CD4-positive, alpha-beta T cell (primary cell): ENCODE measurements around the gene DNHD1. TPM values are rescaled to one million over a fixed set of nuclear protein-coding genes. Genes with fewer than 3 reads are reported as not detected.

ENCODE experiments used
- ATAC-seq: fragments of 200-7000 bp; cut with Tn5 transposase; one replicate; pipeline ENCODE4 v1.10.0; 2022; ENCODE audit warnings: mild to moderate bottlenecking; ENCODE audit not compliant: poor library complexity
- CTCF ChIA-PET: fragments of 350-600 bp; sonication (Branson Sonifier 250); formaldehyde crosslinking; loops from one replicate; lab custom pipeline; 2021; ENCODE audit warnings: antibody characterized with exemption, inconsistent platforms; lab: Charles Lee
- POLR2A ChIA-PET: fragments of 350-600 bp; sonication (Branson Sonifier 250); formaldehyde crosslinking; loops from one replicate; lab custom pipeline; 2021; ENCODE audit warnings: antibody characterized with exemption, inconsistent platforms; lab: Charles Lee
- DNase-seq, 14 experiments: peaks; one replicate each; pipeline ENCODE4 v3.0.0-alpha.2; 2013 to 2020; ENCODE audit warnings: mixed read lengths in 2 of 14
- H3K27ac ChIP-seq, 2 donors: one replicate each; pipeline versions ENCODE4 v1.5.1 to v1.7.0; 2013; ENCODE audit warnings: low read length in 2 of 2, low read depth in 1 of 2, mild to moderate bottlenecking in 1 of 2
- H3K27me3 ChIP-seq, 2 experiments: 1 replicate in 1 of 2; 2 replicates in 1 of 2; pipeline versions ENCODE4 v1.6.1 to v1.7.0; 2013; ENCODE audit warnings: low read length in 2 of 2, control low read depth in 1 of 2, mild to moderate bottlenecking in 1 of 2, moderate library complexity in 1 of 2; ENCODE audit not compliant: insufficient read depth in 2 of 2, control insufficient read depth in 1 of 2
- H3K36me3 ChIP-seq: one replicate; pipeline ENCODE4 v1.6.1; 2013; ENCODE audit warnings: low read length, control low read depth; ENCODE audit not compliant: insufficient read depth
- H3K4me1 ChIP-seq: one replicate; pipeline ENCODE4 v1.6.1; 2013; ENCODE audit warnings: low read length, control low read depth; ENCODE audit not compliant: insufficient read depth
- H3K4me3 ChIP-seq: one replicate; pipeline ENCODE4 v1.5.1; 2013; ENCODE audit warnings: mild to moderate bottlenecking, low read length, moderate library complexity
- H3K9me3 ChIP-seq, 2 experiments: 1 replicate in 1 of 2; 2 replicates in 1 of 2; pipeline versions ENCODE4 v1.6.1 to v1.7.0; 2013; ENCODE audit warnings: low read length in 2 of 2, mild to moderate bottlenecking in 2 of 2, control low read depth in 1 of 2, moderate library complexity in 1 of 2; ENCODE audit not compliant: control insufficient read depth in 1 of 2, insufficient read depth in 1 of 2
- H3K27ac Mint-ChIP-seq: one replicate; pipeline ENCODE4 v1.8.0; 2020; ENCODE audit warnings: mixed read lengths
- H3K27me3 Mint-ChIP-seq: one replicate; pipeline ENCODE4 v1.8.0; 2021; ENCODE audit warnings: mixed read lengths
- H3K36me3 Mint-ChIP-seq: one replicate; pipeline ENCODE4 v1.8.0; 2021; ENCODE audit warnings: low read depth, mixed read lengths
- H3K4me1 Mint-ChIP-seq: one replicate; pipeline ENCODE4 v1.8.0; 2021; ENCODE audit warnings: low read depth, mixed read lengths
- H3K4me3 Mint-ChIP-seq: one replicate; pipeline ENCODE4 v1.8.0; 2020; ENCODE audit warnings: mild to moderate bottlenecking, mixed read lengths
- H3K9me3 Mint-ChIP-seq: one replicate; pipeline ENCODE4 v1.8.0; 2020; ENCODE audit warnings: mixed read lengths
- CTCF ChIP-seq: fragments of 200-600 bp; IDR thresholded peaks from one replicate; pipeline ENCODE4 v1.8.0; 2022; ENCODE audit warnings: antibody characterized with exemption, mild to moderate bottlenecking
- intact Hi-C, 2 experiments: fragments of 100-400 bp; cut with DNase I in 1 of 2; cut with micrococcal nuclease in 1 of 2; formaldehyde crosslinking; loops; one replicate each; pipeline versions ENCODE4 v1.15.1 to v1.9.0; 2023 to 2025; cut with DNase I, micrococcal nuclease
- total RNA-seq, 174 experiments: library from RNA in 2 of 174; stranded (reverse) in 2 of 174; gene quantifications; one replicate each; pipeline ENCODE4 v1.2.3 and lab custom pipeline; 2021 to 2026

Gene DNHD1
- total RNA-seq, 2 experiments from 2014 or later: 44.1 to 46.8 TPM

DNA sequence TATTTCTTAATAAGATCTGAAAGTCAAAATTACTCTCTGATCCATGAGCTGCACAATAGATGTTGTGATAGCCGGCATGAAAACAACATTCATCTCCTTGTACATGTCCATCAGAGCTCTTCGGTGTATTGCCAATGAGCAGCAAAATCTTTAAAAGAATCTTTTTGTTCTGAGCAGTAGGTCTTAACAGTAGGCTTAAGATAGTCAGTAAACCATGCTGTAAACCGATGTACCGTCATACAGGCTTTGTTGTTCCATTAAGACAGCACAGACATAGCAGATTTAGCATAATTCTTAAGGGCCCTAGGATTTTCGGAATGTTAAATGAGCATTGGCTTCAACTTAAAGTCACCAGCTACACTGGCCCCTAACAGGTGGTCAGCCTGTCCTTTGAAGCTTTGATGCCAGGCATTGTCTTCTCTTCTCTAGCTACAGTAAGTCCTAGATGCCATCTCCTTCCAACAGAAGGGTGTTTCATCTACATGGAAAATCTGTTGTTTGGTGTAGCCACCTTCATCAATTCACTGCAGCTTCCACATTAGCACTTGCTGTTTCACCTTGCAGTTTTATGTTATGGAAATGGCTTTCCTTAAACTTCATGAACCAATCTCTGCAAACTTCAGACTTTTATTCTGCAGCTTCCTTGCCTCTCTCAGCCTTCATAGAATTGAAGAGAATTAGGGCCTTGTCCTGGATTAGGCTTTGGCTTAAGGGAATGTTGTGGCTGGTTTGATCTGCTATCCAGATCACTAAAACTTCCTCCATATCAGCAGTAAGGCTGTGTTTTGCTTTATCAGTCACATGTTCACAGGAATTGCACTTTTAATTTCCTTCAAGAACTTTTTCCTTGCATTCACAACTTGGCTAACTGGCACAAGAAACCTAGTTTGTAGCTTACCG lies 78.0 kb downstream of the DNHD1 start:
- Mint-ChIP-seq H3K27ac (no peak overlapping the region), H3K4me1 (no peaks in the 10 kb centered on the region), H3K4me3 (no peak overlapping the region), H3K36me3 (peaks cover 20% of the 10 kb centered on the region), H3K27me3 (no peaks in the 10 kb centered on the region), H3K9me3 (no peaks in the 10 kb centered on the region)
- ChIA-PET CTCF (no interaction called here), POLR2A (no interaction called here)
- H3K36me3 ChIP-seq: peaks cover 2% of the 10 kb centered on the region
- intact Hi-C loops: no loop called here
- DNase-seq (no peak), ATAC-seq (no peak)
- H3K4me3 ChIP-seq: no peak overlapping the region
- H3K27ac ChIP-seq: no peak overlapping the region
- no peaks in the 10 kb centered on the region for H3K27me3 ChIP-seq
- no peaks in the 10 kb centered on the region for H3K4me1 ChIP-seq
- H3K9me3 ChIP-seq: peaks cover 0 to 13% of the 10 kb centered on the region in 2 experiments
- TF ChIP-seq CTCF: no peak

DNA sequence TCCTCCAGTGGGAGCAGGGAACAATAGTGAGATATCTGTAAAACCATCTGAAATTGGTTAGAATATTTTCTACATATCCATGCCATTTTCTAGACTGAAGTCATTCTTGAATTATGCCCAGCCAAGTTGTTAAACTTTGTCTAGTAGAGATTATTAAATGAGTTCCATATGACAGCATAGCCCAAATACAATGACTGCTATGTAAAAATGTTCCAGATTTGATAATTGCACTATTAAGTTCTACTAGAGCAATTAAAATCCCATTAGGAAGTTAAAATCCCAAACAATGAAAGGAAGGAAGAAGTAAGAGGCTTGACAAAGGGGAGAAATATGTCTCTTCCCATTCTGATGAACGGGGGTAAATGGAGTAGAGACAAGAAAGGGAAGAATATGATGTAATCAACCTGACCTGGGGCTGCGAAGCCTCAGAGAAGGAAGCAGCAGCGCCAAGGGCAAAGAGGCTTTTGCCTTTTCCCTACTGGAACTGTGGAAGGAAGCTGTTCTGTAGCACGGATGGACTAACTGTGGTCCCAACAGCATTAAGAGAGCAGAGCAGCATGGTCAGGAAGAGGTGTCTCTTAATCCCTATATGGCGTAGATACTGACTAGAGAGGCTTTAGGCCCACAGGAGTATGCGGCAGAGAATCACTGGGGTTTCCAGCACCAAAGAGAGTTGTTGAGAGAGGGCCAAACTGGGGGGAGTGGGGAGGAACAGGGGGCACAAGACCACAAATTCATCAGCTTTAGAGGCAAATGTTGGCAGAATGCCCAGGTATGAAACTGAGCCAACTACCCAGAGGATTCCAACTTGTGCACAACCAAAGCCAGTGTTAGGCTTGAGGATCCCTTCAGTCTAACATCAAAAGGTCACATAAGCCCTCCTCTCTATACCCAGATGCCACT lies 79.6 kb downstream of the DNHD1 start:
- POLR2A ChIA-PET: no interaction called here
- DNase-seq: no peak
- no peaks in the 10 kb centered on the region for H3K27me3 ChIP-seq
- no peak for ATAC-seq
- no peaks in the 10 kb centered on the region for H3K4me1 ChIP-seq
- intact Hi-C loops: loop anchor here in 1 of 2 experiments (1.0 kb wide), 1 partner anchor 22 kb away; no protein-coding TSS in a partner anchor
- H3K27ac ChIP-seq: no peak overlapping the region
- TF ChIP-seq CTCF: no peak
- Mint-ChIP-seq H3K36me3 (peaks cover 30% of the 10 kb centered on the region), H3K4me3 (no peak overlapping the region), H3K9me3 (no peaks in the 10 kb centered on the region), H3K27me3 (no peaks in the 10 kb centered on the region), H3K4me1 (no peaks in the 10 kb centered on the region), H3K27ac (no peak overlapping the region)
- peaks cover 7% of the 10 kb centered on the region for H3K36me3 ChIP-seq
- H3K4me3 ChIP-seq: no peak overlapping the region
- H3K9me3 ChIP-seq: no peaks in the 10 kb centered on the region
- CTCF ChIA-PET: no interaction called here

- Histone ChIP-seq H3K4me1 (no peaks in the 10 kb centered on the region), H3K27me3 (no peaks in the 10 kb centered on the region), H3K9me3 (peaks cover 0 to under 1% of the 10 kb centered on the region in 2 experiments), H3K36me3 (peaks cover 7% of the 10 kb centered on the region), H3K4me3 (no peak overlapping the region), H3K27ac (no peak overlapping the region)
- Mint-ChIP-seq H3K36me3 (peaks cover 29% of the 10 kb centered on the region), H3K9me3 (peaks cover 3% of the 10 kb centered on the region), H3K27me3 (no peaks in the 10 kb centered on the region), H3K4me1 (no peaks in the 10 kb centered on the region), H3K27ac (no peak overlapping the region), H3K4me3 (no peak overlapping the region)
- CTCF ChIA-PET: no interaction called here
- TF ChIP-seq CTCF: no peak
- intact Hi-C loops: no loop called here
- DNase-seq (no peak), ATAC-seq (no peak)
- POLR2A ChIA-PET: no interaction called here
Measured at GRCh38 chr11:6578134-6578533, 81.1 kb downstream of the DNHD1 start.
